HepG2 (cell line): ENCODE measurements around the gene TEX19. TPM values are rescaled to one million over a fixed set of nuclear protein-coding genes. Genes with fewer than 3 reads are reported as not detected.

ENCODE experiments used
- AGO2 ChIP-seq: fragments of 200-400 bp; formaldehyde crosslinking; optimal IDR thresholded peaks from 2 replicates; pipeline ENCODE3; 2017; ENCODE audit warnings: mild to moderate bottlenecking, low read depth, low read length, moderate library complexity
- ASH2L ChIP-seq: fragments of 300-600, 200-600 bp; sonication (generic); IDR thresholded peaks from 2 replicates; pipeline ENCODE4 v1.7.0; 2017; ENCODE audit warnings: low read depth, mild to moderate bottlenecking, moderate library complexity, mixed read lengths, low read length; ENCODE audit not compliant: insufficient read length
- E2F2 ChIP-seq: sonication (generic); formaldehyde crosslinking; IDR thresholded peaks from 2 replicates; pipeline ENCODE4 v1.4.0; 2020; ENCODE audit warnings: missing genetic modification reagents, borderline replicate concordance
- GATAD1 ChIP-seq: IDR thresholded peaks from 2 replicates; pipeline ENCODE4 v1.6.1; 2016; ENCODE audit warnings: missing genetic modification reagents, missing compliant biosample characterization
- HOXA5 ChIP-seq: sonication (generic); formaldehyde crosslinking; IDR thresholded peaks from 2 replicates; pipeline ENCODE4 v1.4.0; 2020; ENCODE audit warnings: missing genetic modification reagents
- HOXA9 ChIP-seq: sonication (generic); formaldehyde crosslinking; IDR thresholded peaks from 2 replicates; pipeline ENCODE4 v1.8.1; 2022; ENCODE audit warnings: missing genetic modification reagents, mild to moderate bottlenecking, moderate library complexity, borderline replicate concordance
- KDM6A ChIP-seq: IDR thresholded peaks from 2 replicates; pipeline ENCODE4 v1.6.1; 2016; ENCODE audit warnings: low read depth
- MAF1 ChIP-seq: sonication (generic); formaldehyde crosslinking; IDR thresholded peaks from 2 replicates; pipeline ENCODE4 v1.5.0; 2020; ENCODE audit warnings: missing genetic modification reagents, borderline replicate concordance
- MEF2D ChIP-seq: sonication (generic); formaldehyde crosslinking; IDR thresholded peaks from 2 replicates; pipeline ENCODE4 v1.5.1; 2020; ENCODE audit warnings: mild to moderate bottlenecking, missing genetic modification reagents
- PCBP2 ChIP-seq: fragments of 200-400 bp; formaldehyde crosslinking; optimal IDR thresholded peaks from 2 replicates; pipeline ENCODE3; 2018; ENCODE audit warnings: low read length, low read depth; ENCODE audit not compliant: poor library complexity, severe bottlenecking
- RELA ChIP-seq: sonication (generic); formaldehyde crosslinking; IDR thresholded peaks from 2 replicates; pipeline ENCODE4 v1.4.0; 2020; ENCODE audit warnings: missing genetic modification reagents
- TBL1XR1 ChIP-seq: fragments of 150-350 bp; IDR thresholded peaks from 2 replicates; pipeline ENCODE4 v1.6.1; 2014; ENCODE audit warnings: borderline replicate concordance, low read length; ENCODE audit not compliant: partially characterized antibody
- TMF1 ChIP-seq: sonication (generic); formaldehyde crosslinking; IDR thresholded peaks from 2 replicates; pipeline ENCODE4 v1.8.1; 2022; ENCODE audit warnings: low read depth, missing genetic modification reagents
- ZBTB20 ChIP-seq: sonication (generic); formaldehyde crosslinking; IDR thresholded peaks from 2 replicates; pipeline ENCODE4 v1.8.1; 2023; ENCODE audit warnings: missing genetic modification reagents, low read depth, mild to moderate bottlenecking, borderline replicate concordance
- ZNF33B ChIP-seq: sonication (generic); formaldehyde crosslinking; IDR thresholded peaks from 2 replicates; pipeline ENCODE4 v1.5.1; 2020; ENCODE audit warnings: mild to moderate bottlenecking, missing genetic modification reagents
- ZNF660 ChIP-seq: sonication (generic); formaldehyde crosslinking; IDR thresholded peaks from 2 replicates; pipeline ENCODE4 v1.5.1; 2020; ENCODE audit warnings: mild to moderate bottlenecking, low read depth, missing genetic modification reagents, borderline replicate concordance
- ZNF687 ChIP-seq: sonication (generic); formaldehyde crosslinking; IDR thresholded peaks from 2 replicates; pipeline ENCODE4 v1.5.1; 2020; ENCODE audit warnings: mild to moderate bottlenecking, missing genetic modification reagents, moderate library complexity
- polyA plus RNA-seq, 8 experiments: library from polyadenylated mRNA; depleted of rRNA in 3 of 8; stranded (reverse) in 7 of 8; unstranded in 1 of 8; fragments of >200 nt; fragmentation: Illumina TruSeq in 4 of 8; extraction: Trizol in 4 of 8; gene quantifications; 2 replicates each; pipeline versions ENCODE4 v1.2.1 to v1.2.3, GENCODE V29; 2011 to 2016; ENCODE audit warnings: low read depth in 4 of 8, missing spikeins in 1 of 8, mixed read lengths in 1 of 8; ENCODE audit not compliant: insufficient read depth in 1 of 8
- total RNA-seq, 5 experiments: library from RNA; depleted of rRNA; stranded (reverse); fragments of >200 nt; fragmentation: Illumina TruSeq; extraction: Trizol; gene quantifications; 2 replicates each; pipeline ENCODE4 v1.2.3, GENCODE V29; 2016; ENCODE audit warnings: low read depth in 1 of 5
- TF ChIP-seq, protein P1 (sequence below): sonication (generic); formaldehyde crosslinking; IDR thresholded peaks from 2 replicates; pipeline ENCODE4 v1.5.1; 2020; ENCODE audit warnings: missing genetic modification reagents, mild to moderate bottlenecking, borderline replicate concordance
- TF ChIP-seq, protein P2 (sequence below): sonication (generic); formaldehyde crosslinking; IDR thresholded peaks from 2 replicates; pipeline ENCODE4 v1.4.0; 2020; ENCODE audit warnings: missing genetic modification reagents

Gene TEX19
- total and polyA plus RNA-seq, 2 of the 13 experiments (the other 11 are each of a cell fraction or from before 2014, with no cell fraction given), result 1.3 to 6.0 TPM

DNA sequence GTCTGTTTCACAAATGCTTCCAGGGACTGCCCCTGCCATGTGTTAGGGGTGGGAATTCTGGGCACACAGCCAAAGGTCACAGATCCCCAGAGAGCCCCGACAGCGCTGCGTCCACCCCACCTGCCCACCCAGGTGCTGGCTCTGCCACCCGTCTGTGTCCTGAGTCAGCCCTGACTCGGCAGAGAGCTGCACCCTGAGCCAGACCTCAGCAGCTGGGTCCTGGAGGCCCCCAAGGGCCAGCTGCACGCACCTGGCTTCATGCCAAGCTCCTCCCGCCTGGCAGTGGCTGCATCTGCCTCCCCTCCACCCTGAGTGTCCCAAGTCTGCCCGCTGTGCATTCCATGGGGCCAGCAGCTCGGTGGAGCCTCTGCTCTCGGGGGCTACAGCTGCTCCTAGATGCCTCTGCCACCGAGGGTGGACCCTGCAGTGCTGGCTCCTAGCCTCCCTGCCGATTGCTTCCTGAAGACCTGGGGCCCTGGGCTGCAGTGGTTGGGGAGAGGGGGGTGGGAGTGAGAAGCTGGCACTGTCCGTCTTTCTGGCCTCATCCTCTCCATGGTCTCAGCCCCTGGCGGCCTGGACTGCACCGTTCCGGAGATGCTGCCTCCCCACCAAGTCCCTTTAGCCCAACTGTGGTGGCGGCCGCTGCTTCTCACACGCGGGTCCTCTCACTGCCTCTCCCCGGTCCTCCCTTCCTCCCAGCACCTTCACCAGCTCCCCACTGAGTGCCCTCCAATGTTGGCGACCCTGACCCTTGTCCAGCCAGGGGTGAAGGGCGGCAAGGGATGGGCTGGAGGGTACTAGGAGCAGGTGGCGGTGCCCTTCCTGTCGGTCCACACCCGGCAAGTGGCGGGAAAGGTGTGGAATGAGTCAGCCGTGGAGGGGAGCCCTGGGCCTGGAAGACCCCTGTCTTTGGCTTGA, 28.5 kb upstream of the TEX19 start (continued):
- TF ChIP-seq ZNF687, result peak; percentile 97
- TF ChIP-seq, protein P1, sequence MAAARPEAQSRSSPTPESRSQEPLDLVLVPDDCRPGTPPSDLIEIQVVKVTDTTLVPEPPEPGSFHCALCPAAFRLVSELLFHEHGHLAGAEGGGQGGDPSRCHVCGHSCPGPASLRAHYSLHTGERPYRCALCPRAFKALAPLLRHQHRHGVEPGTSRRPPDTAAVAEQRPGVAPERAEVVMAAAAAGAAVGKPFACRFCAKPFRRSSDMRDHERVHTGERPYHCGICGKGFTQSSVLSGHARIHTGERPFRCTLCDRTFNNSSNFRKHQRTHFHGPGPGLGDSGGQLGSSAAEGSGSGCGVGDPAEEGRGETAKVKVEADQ, result no peak
- TF ChIP-seq MAF1 (CRISPR knock-in tag), result no peak
- no peak; the same call in 1 of the 2 replicates for TF ChIP-seq RELA
- peak; percentile 54; the same call in 1 of the 2 replicates for TF ChIP-seq E2F2 (CRISPR knock-in tag)
- TF ChIP-seq, protein P2, sequence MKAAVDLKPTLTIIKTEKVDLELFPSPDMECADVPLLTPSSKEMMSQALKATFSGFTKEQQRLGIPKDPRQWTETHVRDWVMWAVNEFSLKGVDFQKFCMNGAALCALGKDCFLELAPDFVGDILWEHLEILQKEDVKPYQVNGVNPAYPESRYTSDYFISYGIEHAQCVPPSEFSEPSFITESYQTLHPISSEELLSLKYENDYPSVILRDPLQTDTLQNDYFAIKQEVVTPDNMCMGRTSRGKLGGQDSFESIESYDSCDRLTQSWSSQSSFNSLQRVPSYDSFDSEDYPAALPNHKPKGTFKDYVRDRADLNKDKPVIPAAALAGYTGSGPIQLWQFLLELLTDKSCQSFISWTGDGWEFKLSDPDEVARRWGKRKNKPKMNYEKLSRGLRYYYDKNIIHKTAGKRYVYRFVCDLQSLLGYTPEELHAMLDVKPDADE (CRISPR knock-in tag), result no peak
- TF ChIP-seq HOXA5 (CRISPR knock-in tag), result no peak
- TF ChIP-seq ASH2L, result peak; percentile 65
- no peak for TF ChIP-seq HOXA9 (CRISPR knock-in tag)
- peak; percentile 61 for TF ChIP-seq GATAD1 (CRISPR knock-in tag)
- TF ChIP-seq TMF1 (CRISPR knock-in tag), result 0 out of 2 replicates have a peak, but pooled peaks have one; percentile 72
- TF ChIP-seq KDM6A (CRISPR knock-in tag), result peak; percentile 44; the same call in 1 of the 2 replicates
- TF ChIP-seq MEF2D, result peak; percentile 95
- TF ChIP-seq ZNF660 (CRISPR knock-in tag), result no peak
- peak; percentile 85; the same call in 1 of the 2 replicates for TF ChIP-seq ZBTB20
- TF ChIP-seq PCBP2, result no peak
- TF ChIP-seq ZNF33B, result no peak
- TF ChIP-seq AGO2, result no peak
- no peak for TF ChIP-seq TBL1XR1
